Epithelial cell of proximal tubule (primary cell): Measurements from ENCODE around the gene CCDC188. TPM values are rescaled to one million over a fixed set of nuclear protein-coding genes. Genes with fewer than 3 reads are reported as not detected.

Experiments used
- DNase-seq: peaks from one replicate; pipeline ENCODE4 v3.0.0-alpha.2; 2011; ENCODE audit warnings: low read depth
- H3K4me3 ChIP-seq: 2 replicates; pipeline ENCODE4 v1.5.1; 2011; ENCODE audit warnings: low read depth, mild to moderate bottlenecking, low read length
- CTCF ChIP-seq: conservative IDR thresholded peaks from 2 replicates; pipeline ENCODE4 v1.5.1; 2012; ENCODE audit warnings: low read depth, mild to moderate bottlenecking, low read length
- total RNA-seq: library from RNA; depleted of rRNA; stranded (reverse); fragments of >200 nt; gene quantifications from 2 replicates; pipeline ENCODE4 v1.2.3, GENCODE V29; 2015

CCDC188 gene
- total RNA-seq, 1 donor from 2014 or later: not detected

GRCh38 chr22:20128902-20129746 is 21.7 kb downstream of the CCDC188 start:
- DNase-seq: no peak
- no peak overlapping the region for H3K4me3 ChIP-seq
- peak; percentile 57 for TF ChIP-seq CTCF

- no peak for DNase-seq
- TF ChIP-seq CTCF: no peak
These were observed 22.3 kb downstream of the CCDC188 start for GRCh38 chr22:20128619-20128901.

GRCh38 chr22:20127869-20128618 is 22.8 kb downstream of the CCDC188 start:
- no peak overlapping the region for H3K4me3 ChIP-seq
- no peak for TF ChIP-seq CTCF
- DNase-seq: no peak

More at GRCh38 chr22:20128619-20128901, 22.3 kb downstream of the CCDC188 start:
- H3K4me3 ChIP-seq: no peak overlapping the region

- H3K4me3 ChIP-seq: no peak overlapping the region
- DNase-seq: no peak
- no peak for TF ChIP-seq CTCF
These were observed 23.5 kb downstream of the CCDC188 start for GRCh38 chr22:20127318-20127868.

GRCh38 chr22:20126284-20127029 is 24.4 kb downstream of the CCDC188 start:
- no peak overlapping the region for H3K4me3 ChIP-seq
- TF ChIP-seq CTCF: no peak

GRCh38 chr22:20125201-20126174 is 25.4 kb downstream of the CCDC188 start:
- H3K4me3 ChIP-seq: no peak overlapping the region

More at GRCh38 chr22:20126284-20127029, 24.4 kb downstream of the CCDC188 start:
- no peak for DNase-seq

More at GRCh38 chr22:20125201-20126174, 25.4 kb downstream of the CCDC188 start:
- no peak for TF ChIP-seq CTCF
- no peak for DNase-seq
